Measurements from ENCODE around the gene SH2D4B.
A peak's percentile ranks its signal among the peaks of the same experiment; 100 is the strongest.
"Not testable (repeated sequence)": the region's sequence is repeated elsewhere in the genome, so short reads cannot be mapped to it uniquely, and the experiment has no call there.

Gene SH2D4B

DNA sequence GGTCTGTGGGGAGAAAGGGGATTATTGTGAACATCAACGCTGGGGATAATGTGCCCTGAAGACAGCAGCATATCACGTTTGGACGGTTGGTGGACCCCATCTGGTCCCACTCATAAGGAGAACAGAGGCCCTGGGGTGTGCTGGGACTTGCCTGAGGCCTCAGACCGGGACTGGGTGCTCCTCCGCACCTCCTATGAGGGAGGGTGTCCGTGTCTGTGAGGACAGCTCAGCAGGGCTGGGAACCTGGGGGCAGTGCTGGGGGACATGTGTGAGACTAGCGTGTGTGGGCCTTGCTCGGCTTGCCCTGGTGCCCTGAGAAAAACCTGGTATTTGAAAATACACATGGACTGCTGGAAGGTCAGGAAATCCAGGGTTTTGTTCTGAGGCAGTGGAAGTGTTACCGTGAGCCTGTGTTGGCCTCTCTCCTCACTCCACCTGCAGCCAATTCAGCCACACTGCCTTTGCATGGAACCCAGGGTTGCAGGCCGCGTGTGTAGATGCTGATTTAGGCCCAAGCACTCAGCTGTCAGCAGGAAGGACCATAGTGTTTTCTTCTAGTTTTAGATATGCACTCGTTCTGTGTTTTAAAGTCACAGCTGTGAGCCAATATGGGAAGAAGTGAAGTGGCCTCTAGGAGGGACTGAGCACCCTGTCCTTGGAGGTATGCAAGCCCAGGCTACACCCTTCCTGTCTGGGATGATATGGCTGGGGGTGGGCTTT lies 13.4 kb upstream of the SH2D4B start:
- no peak for DNase-seq (ENCODE audit: low spot score)

DNA sequence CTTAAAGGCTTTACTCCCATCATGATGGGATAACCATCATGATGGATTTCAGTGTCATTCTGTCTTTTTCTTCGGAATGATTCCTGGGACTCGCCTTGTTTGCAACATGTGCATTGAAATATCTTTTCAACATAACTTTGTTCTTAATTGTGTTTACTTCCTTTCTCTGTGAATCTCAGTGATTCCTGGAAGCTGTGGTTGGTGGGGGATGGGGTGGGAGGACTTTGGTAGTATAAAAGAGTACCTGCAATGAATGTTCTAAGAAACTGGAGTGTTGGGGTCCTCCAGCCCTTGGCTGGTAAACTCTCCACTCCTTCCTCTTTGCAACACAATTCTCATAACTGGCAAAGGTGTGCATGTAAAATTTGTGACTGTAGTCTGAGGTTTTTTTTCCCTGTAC lies 11.5 kb upstream of the SH2D4B start:
- no peak for DNase-seq (ENCODE audit: low spot score)

DNA sequence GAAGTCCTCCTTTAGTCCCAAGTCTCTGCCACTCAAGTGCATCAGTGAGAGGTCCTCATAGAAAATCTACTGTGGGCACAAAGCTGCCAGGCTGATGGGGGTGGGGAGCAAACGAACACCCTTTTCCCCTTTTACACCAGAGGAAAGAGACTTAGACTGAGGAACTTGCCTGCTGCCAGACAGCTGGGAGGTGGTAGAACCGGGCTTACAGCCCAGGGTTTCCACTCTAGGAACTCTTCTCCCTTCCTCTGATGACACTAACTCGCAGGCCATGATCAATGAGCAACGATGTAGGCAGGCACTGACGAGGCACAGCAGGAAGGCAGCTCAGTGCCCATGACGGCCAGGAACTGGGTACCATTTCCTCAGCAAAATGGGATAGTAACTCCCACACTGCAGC lies 11.0 kb upstream of the SH2D4B start:
- no peak for DNase-seq (ENCODE audit: low spot score)

DNA sequence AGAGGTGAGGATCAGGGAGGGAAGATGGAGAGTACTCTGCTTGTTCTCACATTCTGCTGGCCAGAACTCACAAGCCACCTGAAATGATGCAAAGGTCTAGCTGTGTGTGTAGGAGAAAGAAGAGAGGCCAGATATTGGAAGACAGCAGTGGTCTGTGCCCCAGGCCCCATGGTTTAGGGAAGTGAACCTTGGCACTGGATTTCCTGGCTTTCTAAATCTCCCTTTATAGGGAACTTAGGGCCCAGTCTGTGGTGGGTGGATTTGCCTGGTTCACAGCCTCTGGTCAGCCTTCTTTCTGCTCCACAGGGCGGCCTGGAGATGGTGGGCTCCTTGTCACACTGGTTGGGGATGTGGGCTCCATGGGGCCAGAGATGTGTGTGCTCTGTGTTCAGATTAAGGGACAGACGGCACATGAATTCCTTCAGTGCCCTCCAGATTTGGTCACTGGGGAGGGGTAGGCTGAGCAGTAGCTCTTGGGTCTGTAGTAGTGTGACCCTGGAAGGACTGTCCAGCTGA lies 9.5 kb upstream of the SH2D4B start:
- DNase-seq (ENCODE audit: low spot score) = no peak

DNA sequence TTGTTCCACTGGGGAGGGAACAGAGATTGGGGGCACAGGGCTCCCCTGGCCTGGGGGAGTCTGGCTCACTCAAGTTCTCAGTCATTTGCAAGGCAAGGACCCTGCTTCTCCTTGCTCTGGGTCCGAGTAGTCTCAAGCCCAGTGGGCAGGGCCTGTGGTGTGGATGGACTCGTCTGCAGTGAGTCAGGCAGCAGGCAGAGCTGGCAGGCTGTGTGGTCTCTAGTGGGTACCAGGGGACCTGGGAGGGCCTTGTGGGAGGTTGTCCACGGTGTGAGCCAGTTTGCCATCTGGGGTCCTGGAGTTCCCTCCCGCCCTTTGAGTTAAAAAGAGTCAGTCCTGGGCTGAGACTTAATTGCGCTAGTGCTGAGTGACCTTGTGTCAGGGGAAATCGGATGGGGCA lies 8.8 kb upstream of the SH2D4B start:
- DNase-seq (ENCODE audit: low spot score) = no peak

DNA sequence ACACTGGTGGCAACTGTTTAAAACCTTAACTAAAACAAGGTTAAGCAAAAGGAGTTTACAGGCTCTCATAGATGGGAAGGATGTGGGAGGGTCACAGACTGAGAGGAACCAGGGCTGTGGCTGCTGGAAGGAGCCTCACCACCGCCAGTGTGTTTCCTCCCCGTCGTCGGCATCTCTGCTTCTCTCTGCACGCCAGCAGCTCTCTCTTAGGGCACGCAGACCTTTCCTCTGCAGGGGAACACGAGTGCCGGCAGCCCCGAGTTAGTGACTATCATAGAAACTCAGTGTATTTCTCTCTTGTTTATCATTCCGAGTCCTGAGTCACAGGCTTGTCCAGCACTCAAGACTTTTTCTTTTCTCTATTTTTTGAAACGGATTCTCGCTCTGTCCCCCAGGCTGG lies 8.1 kb upstream of the SH2D4B start:
- peak; percentile 69 for DNase-seq (ENCODE audit: low spot score)

DNA sequence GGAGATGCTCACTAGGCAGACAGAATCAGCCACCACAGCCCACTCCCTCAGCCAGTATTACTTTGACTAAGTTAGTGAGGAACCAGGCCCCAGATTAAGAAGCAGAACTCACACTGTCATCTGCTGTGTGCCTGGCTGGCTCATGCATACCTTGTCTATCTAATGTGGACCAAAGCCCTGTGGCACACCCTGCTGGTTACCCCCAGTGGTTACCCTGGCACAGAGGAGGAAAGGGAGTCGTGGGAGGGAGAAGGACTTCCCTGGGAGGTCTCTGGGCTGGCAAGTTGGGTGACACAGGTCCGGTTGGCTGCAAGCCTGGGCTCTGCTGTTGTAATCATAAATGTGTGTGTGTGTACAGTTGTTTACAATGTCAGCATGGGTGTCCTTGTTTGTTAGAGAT lies 7.5 kb upstream of the SH2D4B start:
- DNase-seq (ENCODE audit: low spot score) = no peak

DNA sequence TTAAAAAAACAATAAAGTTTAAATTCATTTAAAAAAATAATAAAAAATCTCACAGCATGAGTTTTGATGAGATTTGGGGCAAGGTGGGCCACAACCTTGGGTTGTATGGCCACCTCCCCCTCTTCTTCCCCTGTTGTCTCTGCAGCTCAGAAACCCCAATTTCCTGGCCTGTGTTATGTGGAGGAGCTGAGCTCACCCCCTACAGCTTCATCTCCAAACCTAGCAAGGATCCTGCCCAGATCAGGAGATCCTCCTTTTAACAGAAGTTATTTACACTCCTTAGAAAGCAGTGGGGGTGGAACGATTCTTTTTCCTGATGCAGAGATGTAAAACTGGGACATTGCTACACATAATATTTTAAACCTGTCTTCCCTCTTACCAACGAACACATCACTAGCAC lies 6.9 kb upstream of the SH2D4B start:
- no peak for DNase-seq (ENCODE audit: low spot score)

DNA sequence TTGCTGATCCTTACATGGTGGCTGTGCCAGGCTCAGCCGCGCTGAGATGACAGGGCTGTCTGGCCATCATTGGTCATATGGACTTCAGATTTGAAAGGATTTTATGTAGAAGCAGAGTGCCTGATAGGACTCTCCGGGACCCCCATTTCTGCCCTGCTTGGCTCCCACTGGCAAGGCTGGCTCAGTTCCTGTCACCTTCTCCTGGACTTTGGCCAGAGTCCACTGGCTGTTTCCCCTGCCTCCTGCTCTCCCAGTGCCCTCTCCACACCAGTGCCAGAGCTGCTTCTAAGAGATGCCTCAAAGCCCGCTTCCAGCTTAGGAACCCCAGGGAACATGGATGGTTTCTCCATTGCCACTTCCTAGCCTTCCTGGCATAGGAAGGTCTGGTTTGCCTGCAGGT lies 5.1 kb upstream of the SH2D4B start:
- DNase-seq (ENCODE audit: low spot score) = no peak

DNA sequence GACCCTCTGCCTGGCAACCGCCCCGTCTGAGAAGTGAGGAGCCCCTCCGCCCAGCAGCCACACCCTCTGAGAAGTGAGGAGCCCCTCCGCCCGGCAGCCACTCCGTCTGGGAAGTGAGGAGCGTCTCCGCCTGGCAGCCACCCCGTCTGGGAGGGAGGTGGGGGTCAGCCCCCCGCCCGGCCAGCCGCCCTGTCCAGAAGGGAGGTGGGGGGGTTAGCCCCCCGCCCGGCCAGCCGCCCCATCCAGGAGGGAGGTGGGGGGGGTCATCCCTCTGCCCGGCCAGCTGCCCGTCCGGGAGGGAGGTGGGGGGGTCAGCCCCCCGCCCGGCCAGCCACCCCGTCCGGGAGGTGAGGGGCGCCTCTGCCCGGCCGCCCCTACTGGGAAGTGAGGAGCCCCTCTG lies 3.6 kb upstream of the SH2D4B start:
- not testable (repeated sequence) for DNase-seq (ENCODE audit: low spot score)

DNA sequence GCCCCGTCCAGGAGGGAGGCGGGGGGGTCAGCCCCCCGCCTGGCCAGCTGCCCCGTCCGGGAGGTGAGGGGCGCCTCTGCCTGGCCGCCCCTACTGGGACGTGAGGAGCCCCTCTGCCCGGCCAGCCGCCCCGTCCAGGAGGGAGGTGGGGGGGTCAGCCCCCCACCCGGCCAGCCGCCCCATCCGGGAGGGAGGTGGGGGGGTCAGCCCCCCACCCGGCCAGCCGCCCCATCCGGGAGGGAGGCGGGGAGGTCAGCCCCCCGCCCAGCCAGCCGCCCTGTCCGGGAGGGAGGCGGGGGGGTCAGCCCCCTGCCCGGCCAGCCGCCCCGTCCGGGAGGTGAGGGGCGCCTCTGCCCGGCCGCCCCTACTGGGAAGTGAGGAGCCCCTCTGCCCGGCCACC lies 3.1 kb upstream of the SH2D4B start:
- not testable (repeated sequence) for DNase-seq (ENCODE audit: low spot score)

DNA sequence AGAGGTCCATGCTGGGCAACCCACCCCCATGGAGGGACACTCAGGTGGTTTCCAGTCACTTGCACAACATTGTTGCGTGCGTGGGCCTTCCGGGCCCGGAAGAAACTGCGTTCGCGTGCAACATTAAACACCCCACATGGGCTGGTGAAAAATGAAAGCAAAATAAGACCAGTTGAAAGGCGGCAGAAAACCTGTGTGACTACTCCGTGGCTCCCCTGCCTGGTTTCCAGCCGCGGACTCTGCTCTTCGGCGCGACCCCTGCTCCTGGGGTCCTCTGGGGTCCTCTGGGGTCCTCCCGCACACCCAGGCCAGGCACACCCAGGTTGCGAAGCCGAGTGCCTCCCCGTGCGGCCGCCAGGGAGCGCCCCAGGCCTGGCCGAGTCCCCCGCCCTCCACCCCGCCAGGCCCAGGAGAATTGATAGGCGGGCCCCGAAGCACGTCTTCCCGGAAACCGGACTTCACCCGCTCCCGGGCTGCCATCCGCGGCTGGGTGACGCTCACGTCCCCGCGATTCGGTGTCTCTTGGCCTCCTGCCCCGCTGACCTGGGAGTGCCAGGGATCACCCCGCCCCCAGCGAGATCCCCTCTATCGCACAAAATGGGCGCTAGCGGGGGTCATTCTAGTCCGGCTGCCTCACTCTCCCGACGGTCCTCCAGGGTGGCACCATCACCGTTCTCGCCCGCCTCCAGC lies 1.9 kb upstream of the SH2D4B start:
- no peak for DNase-seq (ENCODE audit: low spot score)

DNA sequence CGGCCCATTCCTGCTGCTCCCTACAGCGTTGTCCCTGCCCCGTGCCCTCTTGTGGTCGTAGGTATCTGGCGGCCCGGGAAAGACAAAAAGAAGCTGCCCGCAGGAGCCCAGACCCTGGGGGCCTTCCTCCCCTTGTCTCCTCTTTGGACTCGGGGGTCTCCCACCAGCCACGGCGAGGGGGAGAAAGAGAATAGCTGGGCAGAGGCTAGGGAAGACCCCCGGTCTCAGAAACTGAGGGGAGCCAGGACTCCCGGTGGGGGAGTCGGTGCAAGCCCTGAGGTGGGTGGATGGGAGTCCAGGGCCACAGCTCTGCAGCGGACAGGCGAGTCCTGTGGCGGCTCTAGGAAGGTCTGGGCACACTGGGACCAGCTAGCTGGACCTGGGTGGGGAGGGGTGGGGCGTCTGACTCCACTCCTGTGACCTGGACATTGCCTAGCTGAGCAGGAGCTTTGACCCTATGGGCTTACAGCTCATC lies 1.3 kb upstream of the SH2D4B start:
- DNase-seq (ENCODE audit: low spot score) = no peak

DNA sequence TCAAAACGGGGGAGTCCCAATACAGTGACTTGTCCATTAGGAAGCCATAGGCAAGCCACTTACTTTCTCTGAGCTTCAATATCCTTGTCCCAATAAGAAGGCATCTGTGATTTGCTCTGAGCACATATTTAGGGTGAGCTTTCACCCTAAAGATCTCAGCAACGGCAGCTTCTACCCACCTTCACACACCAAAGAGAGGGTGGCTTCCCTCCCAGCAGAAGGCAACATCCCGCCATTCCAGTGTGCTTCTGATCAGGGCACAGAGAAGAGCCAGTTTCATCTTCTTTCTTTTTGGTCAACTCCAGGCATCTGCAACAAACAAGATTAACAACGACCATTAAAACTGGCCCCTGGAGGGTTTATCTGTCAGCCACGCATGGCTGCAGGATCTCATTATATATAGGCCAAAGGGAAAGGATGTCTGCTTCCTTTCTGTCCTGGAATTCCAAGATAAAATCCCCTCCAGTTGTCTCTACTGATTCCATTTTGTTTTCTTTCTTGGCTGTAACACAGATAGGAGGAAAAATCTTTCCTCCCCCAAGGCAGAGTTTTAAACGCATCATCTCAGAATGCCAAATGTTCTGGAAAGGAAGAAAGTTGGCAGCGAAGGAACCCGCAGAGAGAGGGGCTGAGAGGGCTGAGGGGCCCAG lies 491 bp upstream of the SH2D4B start:
- no peak for DNase-seq (ENCODE audit: low spot score)

DNA sequence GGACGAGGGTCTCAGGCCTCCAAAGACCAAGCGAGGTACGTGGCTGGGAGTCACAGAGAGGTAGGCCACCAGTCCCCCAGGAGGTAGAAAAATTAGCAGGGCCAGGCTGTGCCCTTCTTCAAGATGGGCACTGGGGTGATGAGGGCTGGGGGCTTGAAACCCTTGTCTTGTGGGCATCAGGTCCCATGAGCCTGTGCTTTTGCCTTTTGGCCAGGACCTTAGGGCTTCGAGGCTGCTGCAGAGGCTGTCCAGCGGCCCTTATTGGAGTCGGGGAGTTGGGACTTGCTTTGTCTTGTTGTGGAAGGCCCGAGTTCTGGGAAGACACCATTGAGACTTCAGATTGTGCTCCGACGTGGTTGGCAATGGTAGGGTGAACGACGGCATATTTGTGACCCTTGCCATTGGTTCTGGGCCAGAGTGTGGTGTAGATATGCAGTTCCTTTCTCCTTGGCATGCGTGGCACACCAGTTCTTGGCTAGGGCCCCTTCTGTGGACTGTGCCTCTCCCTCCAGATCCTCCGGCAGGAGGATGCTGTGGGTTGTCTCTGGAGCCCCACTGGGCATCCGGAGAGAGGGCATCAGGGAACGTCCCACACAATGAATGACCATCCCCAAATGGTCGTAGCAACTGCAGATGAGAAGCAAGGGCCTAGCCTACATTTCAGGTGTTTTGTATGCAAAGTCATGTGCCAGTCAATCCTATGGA lies 931 bp downstream of the SH2D4B start:
- DNase-seq (ENCODE audit: low spot score) = no peak

DNA sequence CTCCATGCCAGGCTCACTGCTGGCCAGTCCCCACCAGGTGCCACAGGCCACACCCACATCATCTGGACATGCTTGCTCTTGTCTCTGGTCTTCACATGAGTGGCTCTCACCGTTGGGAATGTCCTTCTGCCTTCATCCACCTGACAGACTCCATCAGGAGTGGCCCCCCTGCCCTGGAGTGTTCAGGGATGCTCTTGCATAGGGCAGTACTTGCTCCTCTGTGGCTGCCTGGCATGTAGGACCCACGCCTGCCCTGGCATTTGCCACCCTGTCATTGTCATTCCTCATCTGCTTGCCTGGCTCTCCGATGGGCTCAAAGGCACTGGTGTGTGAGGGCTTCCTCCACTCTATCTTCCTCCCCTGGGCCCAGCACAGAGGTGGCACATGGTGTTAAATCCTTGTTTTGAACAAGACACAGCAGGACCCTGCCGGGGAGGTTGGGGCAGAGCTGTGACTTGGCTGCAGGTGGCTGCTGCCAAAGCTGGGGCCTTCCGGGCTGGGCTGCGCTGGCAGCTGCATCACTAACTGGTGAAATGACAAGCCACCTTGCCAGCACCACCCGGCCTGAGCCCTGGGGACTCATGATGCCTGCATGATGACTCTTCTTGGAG lies 1.8 kb downstream of the SH2D4B start:
- DNase-seq (ENCODE audit: low spot score) = no peak

DNA sequence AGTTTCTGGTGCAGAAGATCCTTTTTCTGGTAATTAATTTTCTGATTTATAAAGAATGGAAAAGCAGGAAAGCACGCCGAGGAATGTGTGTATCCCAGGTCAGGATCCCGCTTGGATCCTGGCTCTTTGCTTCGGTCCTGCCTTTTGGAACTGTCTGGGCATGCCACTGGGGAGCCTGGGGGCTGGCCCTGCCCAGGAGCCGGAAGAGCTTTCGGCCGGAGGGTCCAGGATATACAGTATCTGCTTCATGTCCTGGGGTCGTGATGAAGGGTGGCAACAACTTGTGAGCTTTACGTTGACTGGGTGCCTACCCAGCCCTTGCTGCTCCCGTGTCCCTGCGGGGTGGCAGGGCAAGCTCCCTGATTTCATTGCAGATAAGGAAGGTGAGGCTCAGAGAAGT lies 2.4 kb downstream of the SH2D4B start:
- DNase-seq (ENCODE audit: low spot score) = no peak

DNA sequence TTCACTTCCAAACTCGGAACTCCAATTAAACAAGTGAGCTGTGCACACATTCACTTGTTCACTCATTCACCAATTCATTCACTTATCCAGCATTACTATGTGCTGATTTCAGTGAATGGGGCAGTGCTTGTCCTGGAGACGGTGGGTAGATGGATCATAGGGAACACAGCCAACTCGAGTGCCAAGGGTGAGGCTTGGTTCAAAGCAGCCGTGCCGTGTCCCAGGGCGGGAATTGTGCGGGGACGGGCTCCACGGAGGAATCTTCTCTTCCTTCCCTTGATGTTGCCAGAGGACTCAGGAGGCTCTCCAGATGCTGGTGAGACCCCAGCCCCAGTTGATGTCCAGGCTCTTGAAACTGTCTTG lies 2.9 kb downstream of the SH2D4B start:
- no peak for DNase-seq (ENCODE audit: low spot score)

DNA sequence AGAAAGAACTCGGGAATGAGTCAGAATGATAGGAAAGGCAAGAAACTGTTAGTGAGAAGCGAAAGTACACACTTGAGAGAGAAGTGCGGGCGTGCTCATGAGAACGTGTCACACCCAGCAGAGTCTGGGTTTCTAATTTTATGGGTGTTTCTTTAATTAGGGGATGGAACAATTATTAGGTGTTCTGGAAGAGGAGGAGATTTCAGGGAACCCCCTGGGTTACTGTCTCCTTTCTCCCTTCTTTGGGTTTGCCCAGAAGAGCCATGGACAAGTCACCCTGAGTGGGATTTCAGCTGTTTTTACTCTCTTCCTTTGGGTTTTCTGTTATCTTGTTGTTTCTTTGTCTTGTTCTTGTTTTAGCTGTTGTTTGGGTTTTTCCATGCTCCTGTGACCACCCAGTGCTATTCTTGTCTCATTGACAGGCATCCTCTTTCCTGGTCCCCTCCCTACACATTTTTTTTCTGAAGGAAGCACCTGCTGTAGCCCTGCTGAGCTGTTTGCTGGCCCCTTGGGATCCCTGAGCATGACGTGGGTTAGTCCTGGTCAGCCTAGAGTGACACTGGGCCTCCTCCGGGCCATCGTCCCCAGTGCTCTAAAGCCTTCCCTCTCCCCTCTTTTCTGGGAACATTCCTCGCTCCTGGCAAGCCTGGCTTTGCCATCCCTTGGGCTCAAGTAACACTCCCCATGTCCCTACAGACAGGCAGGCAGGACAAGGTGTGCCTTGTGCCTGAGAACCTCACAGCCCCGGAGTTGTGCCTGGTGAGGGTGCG lies 3.5 kb downstream of the SH2D4B start:
- DNase-seq (ENCODE audit: low spot score) = peak; percentile 59

DNA sequence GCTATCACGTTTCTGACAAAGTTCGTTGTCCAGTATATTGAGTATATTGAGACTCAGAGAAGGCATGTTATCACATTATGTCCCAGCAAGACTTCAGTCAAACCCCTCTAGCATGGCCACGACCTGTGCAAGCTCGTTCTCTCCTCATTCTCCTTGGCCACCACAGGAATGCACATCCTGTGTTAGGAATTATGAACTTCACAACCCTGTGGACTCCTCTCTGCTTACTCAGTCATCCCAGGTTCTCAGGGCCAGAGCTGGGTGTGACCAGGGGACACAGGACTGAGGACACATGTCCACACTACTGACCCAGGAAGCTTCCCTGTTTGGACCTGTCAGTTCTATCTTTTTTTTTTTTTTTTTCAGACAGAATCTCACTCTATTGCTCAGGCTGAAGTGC lies 4.4 kb downstream of the SH2D4B start:
- DNase-seq (ENCODE audit: low spot score) = no peak

DNA sequence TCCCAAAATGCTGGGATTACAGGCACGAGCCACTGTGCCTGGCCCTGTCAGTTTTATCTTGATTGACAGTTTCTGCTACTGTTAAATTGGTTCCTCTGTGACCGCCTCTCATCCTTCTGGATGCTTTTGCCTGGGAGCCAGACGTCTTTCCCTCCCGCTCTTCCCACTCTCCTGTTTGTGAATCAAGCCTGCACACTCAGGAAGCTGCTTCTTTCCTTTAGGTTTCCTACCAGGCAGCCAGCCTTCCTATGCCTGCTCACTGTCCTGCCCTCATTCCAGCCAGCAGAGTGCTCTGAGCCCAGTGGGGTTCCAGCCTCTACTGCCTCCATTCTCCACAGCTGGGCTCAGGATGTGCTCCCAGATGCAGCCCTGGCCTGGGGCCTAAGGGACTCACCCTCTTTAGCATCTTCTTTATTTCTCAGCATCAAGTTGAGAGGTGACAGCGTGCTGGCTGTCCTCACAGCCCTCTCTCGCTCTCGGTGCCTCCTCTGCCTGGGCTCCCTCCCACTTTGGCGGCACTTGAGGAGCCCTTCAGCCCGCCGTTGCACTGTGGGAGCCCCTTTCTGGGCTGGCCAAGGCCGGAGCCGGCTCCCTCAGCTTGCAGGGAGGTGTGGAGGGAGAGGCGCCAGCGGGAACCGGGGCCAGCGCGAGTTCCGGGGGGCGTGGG lies 5.1 kb downstream of the SH2D4B start:
- no peak for DNase-seq (ENCODE audit: low spot score)
